NCI-H2227 treated with DMSO at 0.1 percent for 48 hours (cell line): Measurements from ENCODE around the gene LRRC23.
"Not testable (repeated sequence)": the region's sequence is repeated elsewhere in the genome, so short reads cannot be mapped to it uniquely, and the experiment has no call there.

Source experiments
- DNase-seq: peaks from one replicate; lab custom pipeline; 2025; lab: John Stamatoyannopoulos, UW

The LRRC23 gene

GRCh38 chr12:6872073-6873048 lies 32.3 kb upstream of the LRRC23 start:
- DNase-seq: peak; percentile 48

- DNase-seq: peak; percentile 89
Observed at GRCh38 chr12:6873094-6874014, 31.3 kb upstream of the LRRC23 start, which contains the start of gene SPSB2. TSS of gene SPSB2 (minus strand) at chr12:6873303. CDS start at chr12:6872901, 402 bp downstream.

- DNase-seq: not testable (repeated sequence)
Observed at GRCh38 chr12:6874015-6874368, 30.6 kb upstream of the LRRC23 start.

- DNase-seq: not testable (repeated sequence)
Observed at GRCh38 chr12:6879824-6880223, 24.8 kb upstream of the LRRC23 start.

- no peak for DNase-seq
Observed at GRCh38 chr12:6883252-6883651, 21.4 kb upstream of the LRRC23 start.

- no peak for DNase-seq
Observed at GRCh38 chr12:6883683-6884082, 20.9 kb upstream of the LRRC23 start.

- no peak for DNase-seq
Observed at GRCh38 chr12:6884539-6884938, 20.1 kb upstream of the LRRC23 start.

- DNase-seq: not testable (repeated sequence)
Observed at GRCh38 chr12:6886206-6886999, 18.2 kb upstream of the LRRC23 start.

- DNase-seq: no peak
Observed at GRCh38 chr12:6887460-6887859, 17.2 kb upstream of the LRRC23 start.

- DNase-seq: no peak
Observed at GRCh38 chr12:6888360-6888759, 16.3 kb upstream of the LRRC23 start.

- DNase-seq: not testable (repeated sequence)
Observed at GRCh38 chr12:6888794-6889193, 15.8 kb upstream of the LRRC23 start.

GRCh38 chr12:6889775-6890573 lies 14.6 kb upstream of the LRRC23 start:
- not testable (repeated sequence) for DNase-seq

GRCh38 chr12:6890789-6891645 lies 13.6 kb upstream of the LRRC23 start:
- peak; percentile 92 for DNase-seq

GRCh38 chr12:6891646-6892001 lies 13.0 kb upstream of the LRRC23 start:
- no peak for DNase-seq

- DNase-seq: not testable (repeated sequence)
Observed at GRCh38 chr12:6892683-6893082, 11.9 kb upstream of the LRRC23 start.

GRCh38 chr12:6894321-6894720 lies 10.3 kb upstream of the LRRC23 start:
- no peak for DNase-seq

- DNase-seq: no peak
Observed at GRCh38 chr12:6896846-6897435, 7.7 kb upstream of the LRRC23 start.

GRCh38 chr12:6899427-6899826 lies 5.2 kb upstream of the LRRC23 start:
- no peak for DNase-seq

GRCh38 chr12:6899837-6900519 lies 4.6 kb upstream of the LRRC23 start:
- no peak for DNase-seq
